A549 (cell line): ENCODE measurements around the gene PYGB. TPM values are rescaled to one million over a fixed set of nuclear protein-coding genes. Genes with fewer than 3 reads are reported as not detected.
A peak's percentile ranks its signal among the peaks of the same experiment; 100 is the strongest.

Experiments used
- ATAC-seq, 2 experiments: fragments of 200-7000 bp in 1 of 2; fragments of >200 bp in 1 of 2; cut with Nextera tagmentation in 1 of 2; cut with Tn5 transposase in 1 of 2; 3 replicates each; pipeline versions ENCODE4 v1.8.0 to v1.9.1; 2018 to 2020; ENCODE audit warnings: mild to moderate bottlenecking in 1 of 2, moderate library complexity in 1 of 2
- CTCF ChIA-PET: fragments of 300-600 bp; sonication (Branson Sonifier 250); formaldehyde crosslinking; extraction: SDS; loops from one replicate; lab custom pipeline; 2021; ENCODE audit warnings: antibody characterized with exemption, inconsistent platforms; lab: Yijun Ruan, JAX
- POLR2A ChIA-PET: fragments of 350-600 bp; formaldehyde crosslinking; extraction: SDS; loops from one replicate; lab custom pipeline; 2021; ENCODE audit warnings: antibody characterized with exemption, inconsistent platforms; lab: Yijun Ruan, JAX
- DNase-seq, 2 experiments: peaks; one replicate each; pipeline versions ENCODE4 v3.0.0 to v3.0.0-alpha.2; 2011 to 2016; ENCODE audit warnings: low read depth in 1 of 2, low spot score in 1 of 2
- FAIRE-seq: peaks from 2 replicates; lab custom pipeline; 2011; peaks lifted over from hg19 to GRCh38; lab: Jason Lieb, UNC
- H3K27ac ChIP-seq, 2 experiments: fragments of >200 bp; sonication (Bioruptor Twin); formaldehyde crosslinking; 3 replicates each; pipeline ENCODE4 v1.5.1; 2016 to 2017
- H3K4me1 ChIP-seq: fragments of >200 bp; sonication (Bioruptor Twin); formaldehyde crosslinking; 3 replicates; pipeline ENCODE4 v1.6.1; 2016
- H3K4me2 ChIP-seq: fragments of >200 bp; sonication (Bioruptor Twin); formaldehyde crosslinking; 3 replicates; pipeline ENCODE4 v1.6.1; 2016
- H3K4me3 ChIP-seq: fragments of >200 bp; sonication (Bioruptor Twin); formaldehyde crosslinking; 3 replicates; pipeline ENCODE4 v1.5.1; 2016
- H3K9me3 ChIP-seq: fragments of >200 bp; sonication (Bioruptor Twin); formaldehyde crosslinking; 3 replicates; pipeline ENCODE4 v1.6.1; 2016
- HDAC2 ChIP-seq: fragments of 200-600 bp; sonication (generic); IDR thresholded peaks from 2 replicates; pipeline ENCODE4 v1.6.1; 2016
- HOXB13 ChIP-seq: fragments of 250-450 bp; sonication (Bioruptor Pico); IDR thresholded peaks from 2 replicates; pipeline ENCODE4 v1.5.0; 2020; ENCODE audit warnings: low read depth, mild to moderate bottlenecking, moderate library complexity
- HOXB5 ChIP-seq: fragments of 250-450 bp; sonication (Bioruptor Pico); IDR thresholded peaks from 2 replicates; pipeline ENCODE4 v1.5.0; 2020; ENCODE audit warnings: mild to moderate bottlenecking, moderate library complexity
- KDM5A ChIP-seq: fragments of 200-600 bp; sonication (generic); IDR thresholded peaks from 2 replicates; pipeline ENCODE4 v1.6.1; 2016; ENCODE audit warnings: antibody characterized with exemption, mild to moderate bottlenecking
- MYC ChIP-seq: IDR thresholded peaks from 2 replicates; pipeline ENCODE4 v1.6.1; 2012; ENCODE audit warnings: mild to moderate bottlenecking, inconsistent platforms, low read length, improper control_type of control experiment, borderline replicate concordance
- NR3C1 ChIP-seq: fragments of >200 bp; sonication (Bioruptor Twin); formaldehyde crosslinking; IDR thresholded peaks from 3 replicates; pipeline ENCODE4 v1.6.1; 2017
- PHF8 ChIP-seq: fragments of 200-600 bp; sonication (generic); IDR thresholded peaks from 2 replicates; pipeline ENCODE4 v1.6.1; 2016; ENCODE audit warnings: low read depth, mild to moderate bottlenecking, antibody characterized with exemption, moderate library complexity, borderline replicate concordance
- RAD21 ChIP-seq, 2 experiments: fragments of >200 bp in 1 of 2; sonication (Bioruptor Twin) in 1 of 2; formaldehyde crosslinking in 1 of 2; IDR thresholded peaks in 1 of 2; conservative IDR thresholded peaks in 1 of 2; 2 replicates in 1 of 2; 3 replicates in 1 of 2; pipeline ENCODE4 v1.6.1; 2012 to 2018; ENCODE audit warnings: inconsistent platforms in 1 of 2
- ZC3H11A ChIP-seq: fragments of 450-650 bp; IDR thresholded peaks from 2 replicates; pipeline ENCODE4 v1.6.1; 2014; ENCODE audit warnings: antibody characterized with exemption, mild to moderate bottlenecking
- WGBS: methylation state at CpG from one replicate; pipeline ENCODE4 v1.1.6; 2017; ENCODE audit errors: missing lambda C conversion rate; 5-methylcytosine and 5-hydroxymethylcytosine counted together
- polyA plus RNA-seq, 4 experiments: library from polyadenylated mRNA; depleted of rRNA in 3 of 4; stranded (reverse); fragments of >200 nt; fragmentation: RNase III in 1 of 4; extraction: RNeasy Plus Mini Kit Qiagen cat#74134 plus additional on column Dnase treatment in 1 of 4; gene quantifications; 2 replicates in 3 of 4; 3 replicates in 1 of 4; pipeline ENCODE4 v1.2.3, GENCODE V29; 2011 to 2017
- TF ChIP-seq, protein P1 (sequence below): fragments of >200 bp; sonication (Bioruptor Twin); formaldehyde crosslinking; IDR thresholded peaks from 3 replicates; pipeline ENCODE4 v1.6.1; 2016
- TF ChIP-seq, protein P2 (sequence below): fragments of >200 bp; sonication (Bioruptor Twin); formaldehyde crosslinking; IDR thresholded peaks from 3 replicates; pipeline ENCODE4 v1.5.1; 2016
- TF ChIP-seq, protein P3 (sequence below): IDR thresholded peaks from 2 replicates; pipeline ENCODE4 v1.6.1; 2012; ENCODE audit warnings: low read depth, borderline replicate concordance
- TF ChIP-seq, protein P4 (sequence below): fragments of 150-350 bp; IDR thresholded peaks from 2 replicates; pipeline ENCODE4 v1.6.1; 2014; ENCODE audit warnings: low read depth, mild to moderate bottlenecking, low read length
- TF ChIP-seq, protein P5 (sequence below): IDR thresholded peaks from 2 replicates; pipeline ENCODE4 v1.6.1; 2012

The PYGB gene
- polyA plus RNA-seq, 2 of the 4 experiments (the other 2 are of a cell fraction): 93.2 to 100 TPM

DNA sequence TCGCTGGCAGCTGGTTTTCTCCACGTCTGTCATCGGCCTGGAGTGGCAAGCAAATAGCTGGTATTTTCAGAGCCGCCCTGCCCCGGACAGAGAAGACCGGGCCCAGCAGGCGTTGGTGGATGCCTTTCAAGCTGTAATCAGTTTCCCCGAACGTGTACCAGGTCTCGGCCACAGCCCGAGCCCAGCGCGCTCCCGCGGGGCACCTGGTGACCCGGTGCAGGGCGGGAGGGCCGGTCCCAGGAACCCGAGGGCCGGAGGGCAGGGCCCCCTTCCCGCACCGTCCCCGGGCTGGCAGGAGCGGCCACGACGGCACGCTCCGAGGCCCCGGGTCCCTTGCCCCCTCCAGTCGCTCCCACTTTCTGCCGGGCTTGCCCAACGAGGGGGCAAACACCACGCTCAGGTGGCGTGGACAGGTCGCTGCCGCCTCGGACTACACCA is 348 bp upstream of the PYGB start:
- WGBS: 1% methylated on average over 22 of the region's 37 CpGs
- peaks cover 16% of the 10 kb centered on the region; the same call in 2 of the 3 replicates for H3K9me3 ChIP-seq
- peak in 1 of 2 experiments; percentile 66 for DNase-seq
- peak overlapping the region; percentile 92 to 96 for H3K27ac ChIP-seq
- POLR2A ChIA-PET: interaction anchor here (0.6 to 3.9 kb wide), 18 partner anchors 11 to 281 kb away, joined by 3 to 67 read pairs (median 4); partner anchors contain the start of genes ABHD12, APMAP and ENTPD6
- H3K4me3 ChIP-seq: peak overlapping the region; percentile 82
- peak; percentile 77 to 79 for ATAC-seq
- no peak for TF ChIP-seq HOXB13 (CRISPR knock-in tag)
- TF ChIP-seq NR3C1: no peak
- TF ChIP-seq, protein P1, sequence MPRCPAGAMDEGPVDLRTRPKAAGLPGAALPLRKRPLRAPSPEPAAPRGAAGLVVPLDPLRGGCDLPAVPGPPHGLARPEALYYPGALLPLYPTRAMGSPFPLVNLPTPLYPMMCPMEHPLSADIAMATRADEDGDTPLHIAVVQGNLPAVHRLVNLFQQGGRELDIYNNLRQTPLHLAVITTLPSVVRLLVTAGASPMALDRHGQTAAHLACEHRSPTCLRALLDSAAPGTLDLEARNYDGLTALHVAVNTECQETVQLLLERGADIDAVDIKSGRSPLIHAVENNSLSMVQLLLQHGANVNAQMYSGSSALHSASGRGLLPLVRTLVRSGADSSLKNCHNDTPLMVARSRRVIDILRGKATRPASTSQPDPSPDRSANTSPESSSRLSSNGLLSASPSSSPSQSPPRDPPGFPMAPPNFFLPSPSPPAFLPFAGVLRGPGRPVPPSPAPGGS: peak; percentile 36; the same call in 1 of the 3 replicates
- TF ChIP-seq, protein P2, sequence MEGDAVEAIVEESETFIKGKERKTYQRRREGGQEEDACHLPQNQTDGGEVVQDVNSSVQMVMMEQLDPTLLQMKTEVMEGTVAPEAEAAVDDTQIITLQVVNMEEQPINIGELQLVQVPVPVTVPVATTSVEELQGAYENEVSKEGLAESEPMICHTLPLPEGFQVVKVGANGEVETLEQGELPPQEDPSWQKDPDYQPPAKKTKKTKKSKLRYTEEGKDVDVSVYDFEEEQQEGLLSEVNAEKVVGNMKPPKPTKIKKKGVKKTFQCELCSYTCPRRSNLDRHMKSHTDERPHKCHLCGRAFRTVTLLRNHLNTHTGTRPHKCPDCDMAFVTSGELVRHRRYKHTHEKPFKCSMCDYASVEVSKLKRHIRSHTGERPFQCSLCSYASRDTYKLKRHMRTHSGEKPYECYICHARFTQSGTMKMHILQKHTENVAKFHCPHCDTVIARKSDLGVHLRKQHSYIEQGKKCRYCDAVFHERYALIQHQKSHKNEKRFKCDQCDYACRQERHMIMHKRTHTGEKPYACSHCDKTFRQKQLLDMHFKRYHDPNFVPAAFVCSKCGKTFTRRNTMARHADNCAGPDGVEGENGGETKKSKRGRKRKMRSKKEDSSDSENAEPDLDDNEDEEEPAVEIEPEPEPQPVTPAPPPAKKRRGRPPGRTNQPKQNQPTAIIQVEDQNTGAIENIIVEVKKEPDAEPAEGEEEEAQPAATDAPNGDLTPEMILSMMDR: no peak; the same call in 2 of the 3 replicates
- peak; percentile 22; the same call in 1 of the 2 replicates for TF ChIP-seq HOXB5 (CRISPR knock-in tag)
- no peak for TF ChIP-seq MYC
- TF ChIP-seq, protein P3, sequence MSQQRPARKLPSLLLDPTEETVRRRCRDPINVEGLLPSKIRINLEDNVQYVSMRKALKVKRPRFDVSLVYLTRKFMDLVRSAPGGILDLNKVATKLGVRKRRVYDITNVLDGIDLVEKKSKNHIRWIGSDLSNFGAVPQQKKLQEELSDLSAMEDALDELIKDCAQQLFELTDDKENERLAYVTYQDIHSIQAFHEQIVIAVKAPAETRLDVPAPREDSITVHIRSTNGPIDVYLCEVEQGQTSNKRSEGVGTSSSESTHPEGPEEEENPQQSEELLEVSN: peak; percentile 45; the same call in 1 of the 2 replicates
- H3K4me1 ChIP-seq: peaks cover 50% of the 10 kb centered on the region
- FAIRE-seq: no peak
- peak overlapping the region; percentile 87 for H3K4me2 ChIP-seq
- CTCF ChIA-PET: interaction anchor here (0.6 to 11.8 kb wide), 46 partner anchors 9 to 297 kb away, joined by 3 to 300 read pairs (median 5); partner anchors contain the start of genes ABHD12, ENTPD6 and GINS1

DNA sequence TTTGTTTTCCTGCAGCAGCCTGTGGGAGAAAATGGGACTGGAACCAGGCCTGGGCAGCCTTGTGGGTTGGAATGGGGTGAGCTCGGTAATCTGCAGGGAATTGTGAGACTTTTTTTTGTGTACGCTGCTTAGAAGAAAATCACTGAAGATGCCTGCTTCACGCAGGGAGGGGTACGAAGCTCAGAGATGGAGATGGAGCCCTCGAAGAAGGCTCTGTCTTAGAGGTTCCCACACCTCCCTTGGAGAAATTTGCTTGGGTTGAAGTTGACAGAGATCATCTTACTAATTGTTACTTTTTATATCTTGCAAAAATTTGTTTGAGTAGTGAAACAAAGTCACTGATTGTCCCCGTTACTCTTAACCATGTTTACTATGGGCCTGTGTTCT is 894 bp downstream of the PYGB start:
- POLR2A ChIA-PET: interaction anchor here (0.8 to 3.9 kb wide), 6 partner anchors 12 to 142 kb away, joined by 4 to 67 read pairs (median 41); partner anchors contain the start of genes ABHD12 and ENTPD6
- Histone ChIP-seq H3K9me3 (peaks cover 5% of the 10 kb centered on the region; the same call in 1 of the 3 replicates), H3K27ac (peak overlapping the region; percentile 92 to 96)
- TF ChIP-seq PHF8: no peak
- TF ChIP-seq HDAC2: 0 out of 2 replicates have a peak, but pooled peaks have one; percentile 65
- TF ChIP-seq, protein P4, sequence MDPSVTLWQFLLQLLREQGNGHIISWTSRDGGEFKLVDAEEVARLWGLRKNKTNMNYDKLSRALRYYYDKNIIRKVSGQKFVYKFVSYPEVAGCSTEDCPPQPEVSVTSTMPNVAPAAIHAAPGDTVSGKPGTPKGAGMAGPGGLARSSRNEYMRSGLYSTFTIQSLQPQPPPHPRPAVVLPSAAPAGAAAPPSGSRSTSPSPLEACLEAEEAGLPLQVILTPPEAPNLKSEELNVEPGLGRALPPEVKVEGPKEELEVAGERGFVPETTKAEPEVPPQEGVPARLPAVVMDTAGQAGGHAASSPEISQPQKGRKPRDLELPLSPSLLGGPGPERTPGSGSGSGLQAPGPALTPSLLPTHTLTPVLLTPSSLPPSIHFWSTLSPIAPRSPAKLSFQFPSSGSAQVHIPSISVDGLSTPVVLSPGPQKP: no peak
- TF ChIP-seq KDM5A: no peak; the same call in 1 of the 2 replicates
- TF ChIP-seq, all 56 proteins: peak for 1
- Histone ChIP-seq H3K4me3 (peak overlapping the region; percentile 82), H3K4me2 (peak overlapping the region; percentile 87), H3K4me1 (peaks cover 62% of the 10 kb centered on the region)
- ATAC-seq (0 out of 6 replicates have a peak, but pooled peaks of 1 of the 2 experiments have one; percentile 0), DNase-seq (no peak), FAIRE-seq (no peak)
- WGBS: 3% methylated on average over 6 of the region's 6 CpGs
- CTCF ChIA-PET: interaction anchor here (1.6 to 11.8 kb wide), 10 partner anchors 8 to 253 kb away, joined by 5 to 300 read pairs (median 15); partner anchors contain the start of gene ENTPD6

DNA sequence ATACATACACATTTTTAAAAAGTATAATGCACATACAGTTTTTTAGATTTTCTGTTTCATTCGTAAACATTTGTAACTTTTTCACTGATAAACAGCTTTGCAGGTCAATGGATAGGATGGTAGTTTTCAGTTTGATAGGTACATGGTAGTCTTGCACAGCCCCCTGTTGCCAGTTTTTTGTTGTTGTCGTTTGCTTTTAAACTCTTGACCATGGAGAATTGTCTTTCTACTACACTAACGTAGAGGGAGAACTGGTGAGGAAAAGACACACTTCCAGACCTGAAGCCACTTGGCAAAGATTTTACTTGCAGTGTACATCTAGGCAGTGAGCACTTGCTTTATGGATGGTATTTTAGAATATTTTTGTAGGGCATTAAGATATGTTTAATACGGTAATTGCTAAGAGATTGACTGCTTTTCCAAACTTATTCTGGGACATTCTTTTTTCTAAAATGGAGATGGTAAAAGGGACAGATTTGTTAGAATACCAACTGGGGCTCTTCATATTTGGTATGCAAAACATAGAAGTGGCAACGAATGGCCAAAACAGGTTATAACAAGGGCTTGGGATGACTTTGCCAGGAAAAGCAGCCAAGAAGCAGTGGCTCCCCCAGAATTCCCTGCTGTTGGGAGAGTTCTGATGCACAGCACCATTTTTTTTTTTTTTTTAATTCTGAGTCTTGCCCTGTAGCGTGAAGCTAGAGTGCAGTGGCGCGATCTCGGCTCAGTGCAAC is 1.5 kb downstream of the PYGB start:
- Histone ChIP-seq H3K27ac (peak overlapping the region; percentile 92 to 96), H3K4me1 (peaks cover 67% of the 10 kb centered on the region)
- CTCF ChIA-PET: interaction anchor here (0.9 to 11.8 kb wide), 13 partner anchors 7 to 254 kb away, joined by 3 to 300 read pairs (median 8); no protein-coding TSS in a partner anchor

More for the DNA sequence above, 1.5 kb downstream of the PYGB start:
- 46% methylated on average over 9 of the region's 9 CpGs for WGBS
- no peak for TF ChIP-seq ZC3H11A
- TF ChIP-seq, protein P5, sequence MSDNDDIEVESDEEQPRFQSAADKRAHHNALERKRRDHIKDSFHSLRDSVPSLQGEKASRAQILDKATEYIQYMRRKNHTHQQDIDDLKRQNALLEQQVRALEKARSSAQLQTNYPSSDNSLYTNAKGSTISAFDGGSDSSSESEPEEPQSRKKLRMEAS: 0 out of 2 replicates have a peak, but pooled peaks have one; percentile 9
- TF ChIP-seq RAD21 (conservative IDR thresholded peaks at IDR 0.05 in 1 of 2, IDR thresholded peaks at IDR 0.05 in 1 of 2): peak; percentile 28 to 37; a peak in 2 of 5 replicates
- TF ChIP-seq, protein P2: peak; percentile 24; the same call in 1 of the 3 replicates
- Histone ChIP-seq H3K4me3 (peak overlapping the region; percentile 82), H3K9me3 (no peaks in the 10 kb centered on the region), H3K4me2 (peak overlapping the region; percentile 87)
- POLR2A ChIA-PET: interaction anchor here (3.7 to 3.9 kb wide), 2 partner anchors 20 to 54 kb away, joined by 49 to 60 read pairs; partner anchors contain the start of gene ENTPD6
- no peak for DNase-seq
- no peak for FAIRE-seq
- no peak for ATAC-seq
